Activated CD4-positive, alpha-beta T cell treated with anti-CD3 and anti-CD28 coated beads for 36 hours (primary cell): ENCODE results near the gene SHANK3. TPM values are rescaled to one million over a fixed set of nuclear protein-coding genes. Genes with fewer than 3 reads are reported as not detected.

Experiments used
- ATAC-seq: fragments of 200-7000 bp; cut with Tn5 transposase; one replicate; pipeline ENCODE4 v1.10.0; 2021; ENCODE audit warnings: mild to moderate bottlenecking, moderate library complexity
- CTCF ChIA-PET: fragments of 350-600 bp; sonication (Branson Sonifier 250); formaldehyde crosslinking; loops from one replicate; lab custom pipeline; 2021; ENCODE audit warnings: antibody characterized with exemption; lab: Charles Lee
- POLR2A ChIA-PET: fragments of 350-600 bp; sonication (Branson Sonifier 250); formaldehyde crosslinking; loops from one replicate; lab custom pipeline; 2021; ENCODE audit warnings: antibody characterized with exemption, inconsistent platforms; lab: Charles Lee
- DNase-seq: peaks from one replicate; pipeline ENCODE4 v3.0.0-alpha.2; 2020
- H3K27ac Mint-ChIP-seq: one replicate; pipeline ENCODE4 v1.8.0; 2021; ENCODE audit warnings: mixed read lengths
- H3K27me3 Mint-ChIP-seq: one replicate; pipeline ENCODE4 v1.8.0; 2021; ENCODE audit warnings: mixed read lengths
- H3K36me3 Mint-ChIP-seq: one replicate; pipeline ENCODE4 v1.8.0; 2021; ENCODE audit warnings: low read depth, mixed read lengths
- H3K4me1 Mint-ChIP-seq: one replicate; pipeline ENCODE4 v1.8.0; 2021; ENCODE audit warnings: mixed read lengths
- H3K4me3 Mint-ChIP-seq: one replicate; pipeline ENCODE4 v1.8.0; 2021; ENCODE audit warnings: mild to moderate bottlenecking, moderate library complexity, mixed read lengths
- H3K9me3 Mint-ChIP-seq: one replicate; pipeline ENCODE4 v1.8.0; 2021; ENCODE audit warnings: low read depth, mixed read lengths
- intact Hi-C, 2 experiments: fragments of 100-400 bp; cut with DNase I in 1 of 2; cut with micrococcal nuclease in 1 of 2; formaldehyde crosslinking; loops; one replicate each; pipeline versions ENCODE4 v1.14.2 to v1.15.1; 2022 to 2024; cut with DNase I, micrococcal nuclease
- total RNA-seq, 2 experiments: library from RNA; stranded (reverse); gene quantifications; one replicate each; pipeline ENCODE4 v1.2.3, GENCODE V29; 2021

The SHANK3 gene
- total RNA-seq, 2 experiments from 2014 or later = 0.14 to 0.16 TPM

DNA sequence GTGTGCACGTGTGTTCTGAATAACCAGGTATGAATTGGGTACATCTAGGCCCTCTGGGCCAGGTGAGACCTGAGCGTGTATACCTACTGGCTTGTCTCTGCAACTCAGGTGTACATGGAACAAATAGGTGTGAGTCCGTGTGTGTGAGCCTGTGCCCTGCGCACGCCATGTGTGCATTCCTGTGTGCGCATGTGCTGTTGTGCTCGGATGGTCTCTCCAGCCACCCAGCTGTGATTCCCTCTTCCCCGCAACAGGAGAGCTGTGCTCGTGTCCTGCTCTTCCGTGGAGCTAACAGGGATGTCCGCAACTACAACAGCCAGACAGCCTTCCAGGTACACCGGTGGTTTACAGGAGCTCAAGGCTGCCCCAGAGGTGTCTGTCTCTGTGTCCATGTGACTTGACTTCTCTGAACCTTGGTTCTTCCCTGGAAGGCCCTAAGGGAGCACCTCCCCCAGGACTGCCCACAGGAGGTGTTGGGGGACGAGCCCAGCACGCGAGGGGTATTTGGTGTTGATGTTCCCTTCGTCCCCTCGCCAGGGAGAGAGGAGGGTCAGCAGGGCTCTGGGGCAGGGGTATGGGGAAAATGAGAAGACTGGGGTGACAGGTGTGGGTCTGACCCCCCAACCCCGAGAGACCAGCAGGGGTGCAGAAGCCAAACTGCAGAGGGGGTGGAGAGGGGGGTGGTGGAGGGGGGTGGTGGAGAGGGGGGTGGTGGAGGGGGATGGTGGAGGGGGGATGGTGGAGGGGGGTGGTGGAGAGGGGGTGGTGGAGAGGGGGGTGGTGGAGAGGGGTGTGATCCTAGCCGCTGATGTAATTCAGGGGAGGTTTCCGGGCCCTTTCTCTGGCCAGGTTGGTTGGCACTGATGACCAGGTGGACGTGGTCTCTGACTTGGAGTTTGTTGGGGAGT lies 10.7 kb downstream of the SHANK3 start:
- peaks cover 2% of the 10 kb centered on the region for H3K27me3 Mint-ChIP-seq

DNA sequence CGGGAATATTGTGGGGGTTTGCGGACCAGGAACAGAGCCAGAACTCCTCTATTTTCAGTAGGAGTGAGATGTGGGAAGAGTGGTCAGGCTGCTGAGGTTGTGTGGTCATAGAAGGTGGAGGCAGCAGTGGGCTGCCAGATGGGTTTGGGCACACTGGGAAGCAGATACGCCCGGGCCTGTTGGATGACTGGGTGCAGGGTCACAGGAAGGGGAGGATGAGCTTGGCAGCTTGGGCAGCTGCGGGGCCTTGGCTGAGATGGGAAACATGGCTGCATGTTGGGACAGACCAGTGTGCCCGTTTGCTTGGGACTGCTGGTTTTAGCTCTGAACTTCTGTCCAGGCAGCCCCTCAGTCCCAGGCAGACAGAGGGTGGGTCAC lies 11.4 kb downstream of the SHANK3 start:
- Mint-ChIP-seq H3K4me3 (no peak overlapping the region), H3K27ac (no peak overlapping the region), H3K27me3 (peaks cover 2% of the 10 kb centered on the region), H3K4me1 (no peaks in the 10 kb centered on the region), H3K9me3 (no peaks in the 10 kb centered on the region), H3K36me3 (no peaks in the 10 kb centered on the region)
- ChIA-PET POLR2A (interaction anchor here (0.6 kb wide), 1 partner anchor 156 kb away, joined by 3 read pairs; no protein-coding TSS in a partner anchor), CTCF (interaction anchor here (0.7 kb wide), 1 partner anchor 19 kb away, joined by 3 read pairs; no protein-coding TSS in a partner anchor)
- ATAC-seq (no peak), DNase-seq (no peak)
- intact Hi-C loops = no loop called here

More for the DNA sequence above, 10.7 kb downstream of the SHANK3 start:
- ChIA-PET POLR2A (interaction anchor here (0.6 kb wide), 1 partner anchor 155 kb away, joined by 3 read pairs; no protein-coding TSS in a partner anchor), CTCF (no interaction called here)
- no peak overlapping the region for H3K4me3 Mint-ChIP-seq
- DNase-seq (no peak), ATAC-seq (no peak)
- no peak overlapping the region for H3K27ac Mint-ChIP-seq
- H3K9me3 Mint-ChIP-seq = no peaks in the 10 kb centered on the region
- H3K4me1 Mint-ChIP-seq = no peaks in the 10 kb centered on the region
- H3K36me3 Mint-ChIP-seq = no peaks in the 10 kb centered on the region
- intact Hi-C loops = no loop called here

DNA sequence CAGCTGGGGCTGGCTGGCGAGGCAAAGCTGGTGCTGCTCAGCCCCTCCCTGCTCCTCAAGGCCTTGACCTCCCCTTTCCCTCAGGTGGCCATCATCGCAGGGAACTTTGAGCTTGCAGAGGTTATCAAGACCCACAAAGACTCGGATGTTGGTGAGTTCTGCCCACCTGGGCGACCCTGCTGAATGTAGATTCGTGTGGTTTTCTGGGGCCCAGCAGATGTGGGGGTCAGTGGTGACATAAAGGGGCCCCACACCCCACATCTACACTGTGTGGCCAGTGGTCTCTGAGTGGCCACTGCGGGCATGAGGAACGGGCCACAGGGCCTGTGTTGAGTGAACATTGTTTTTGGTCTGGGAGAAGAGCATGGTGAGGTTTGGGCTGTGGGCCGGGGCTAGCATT lies 11.9 kb downstream of the SHANK3 start:
- CTCF ChIA-PET = interaction anchor here (0.6 to 1.0 kb wide), 3 partner anchors 19 to 127 kb away, joined by 3 read pairs; no protein-coding TSS in a partner anchor
- DNase-seq = no peak
- H3K27me3 Mint-ChIP-seq = peaks cover 2% of the 10 kb centered on the region
- ATAC-seq = no peak
- H3K9me3 Mint-ChIP-seq = no peaks in the 10 kb centered on the region
- no peak overlapping the region for H3K4me3 Mint-ChIP-seq
- no peak overlapping the region for H3K27ac Mint-ChIP-seq
- intact Hi-C loops = no loop called here
- POLR2A ChIA-PET = no interaction called here
- no peaks in the 10 kb centered on the region for H3K36me3 Mint-ChIP-seq
- no peaks in the 10 kb centered on the region for H3K4me1 Mint-ChIP-seq

DNA sequence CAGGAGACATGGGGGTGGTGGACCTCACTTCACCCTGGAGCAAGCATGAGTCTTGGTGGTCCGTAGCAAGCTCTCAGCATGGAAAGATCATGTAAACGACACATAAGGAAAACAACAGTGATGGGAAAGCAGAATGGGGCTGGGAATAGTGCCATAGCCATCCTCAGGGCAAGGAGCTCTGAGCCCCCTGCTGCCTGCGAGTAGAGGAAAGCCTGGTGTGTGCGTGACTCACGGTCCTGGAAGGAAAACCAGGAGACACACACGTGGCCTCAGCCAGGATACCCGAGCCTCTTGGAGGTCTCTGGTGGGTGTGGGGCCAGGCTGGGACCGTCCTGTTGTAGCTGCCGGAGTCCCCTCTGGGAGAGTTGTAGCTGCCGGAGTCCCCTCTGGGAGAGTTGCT lies 12.4 kb downstream of the SHANK3 start:
- DNase-seq = no peak
- Mint-ChIP-seq H3K27ac (no peak overlapping the region), H3K4me1 (no peaks in the 10 kb centered on the region), H3K36me3 (no peaks in the 10 kb centered on the region), H3K9me3 (no peaks in the 10 kb centered on the region), H3K27me3 (peaks cover 2% of the 10 kb centered on the region), H3K4me3 (no peak overlapping the region)
- no peak for ATAC-seq
- ChIA-PET CTCF (interaction anchor here (0.6 to 1.0 kb wide), 2 partner anchors 40 to 127 kb away, joined by 3 read pairs; no protein-coding TSS in a partner anchor), POLR2A (no interaction called here)
- intact Hi-C loops = no loop called here

DNA sequence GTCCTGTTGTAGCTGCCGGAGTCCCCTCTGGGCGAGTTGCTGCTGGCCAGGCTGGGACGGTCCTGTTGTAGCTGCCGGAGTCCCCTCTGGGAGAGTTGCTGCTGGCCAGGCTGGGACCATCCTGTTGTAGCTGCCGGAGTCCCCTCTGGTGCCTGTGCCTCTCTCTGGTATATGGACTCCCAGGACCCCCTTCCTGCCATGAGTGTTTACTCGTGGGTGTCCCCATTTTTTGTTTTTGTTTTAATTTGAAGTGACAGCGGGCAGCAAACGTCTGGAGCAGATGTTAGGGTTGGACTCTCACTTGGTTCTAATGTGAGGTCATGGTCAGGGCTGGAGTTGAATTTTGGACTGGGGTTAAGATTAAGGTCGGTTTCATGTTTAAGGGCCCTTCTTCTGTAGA lies 14.2 kb downstream of the SHANK3 start:
- intact Hi-C loops = no loop called here
- Mint-ChIP-seq H3K36me3 (no peaks in the 10 kb centered on the region), H3K4me3 (no peak overlapping the region), H3K27me3 (peaks cover 2% of the 10 kb centered on the region), H3K4me1 (peaks cover 3% of the 10 kb centered on the region), H3K27ac (no peak overlapping the region), H3K9me3 (peaks cover under 1% of the 10 kb centered on the region)
- CTCF ChIA-PET = no interaction called here
- DNase-seq (no peak), ATAC-seq (no peak)
- POLR2A ChIA-PET = no interaction called here

DNA sequence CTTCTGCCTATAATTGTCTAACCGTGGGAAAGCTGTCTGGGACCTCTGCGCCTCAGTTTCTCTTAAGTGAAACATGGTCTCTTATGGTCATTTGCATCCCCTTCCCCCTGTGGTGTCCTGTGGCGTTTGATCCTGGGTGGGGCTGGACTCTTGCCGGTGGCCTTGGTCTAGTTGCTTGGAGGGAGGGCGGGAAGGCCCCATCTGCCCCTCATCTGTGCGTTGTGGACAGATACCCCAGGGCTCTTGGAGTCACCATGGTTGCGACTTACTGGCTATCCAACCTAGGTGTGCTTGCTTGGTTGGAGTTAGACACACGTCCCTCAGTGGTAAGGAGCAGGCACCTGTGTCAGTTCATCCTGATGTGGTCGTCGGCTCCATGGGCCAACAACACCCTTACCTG lies 15.2 kb downstream of the SHANK3 start:
- intact Hi-C loops = no loop called here
- no peak overlapping the region for H3K4me3 Mint-ChIP-seq
- H3K27ac Mint-ChIP-seq = no peak overlapping the region
- ChIA-PET CTCF (no interaction called here), POLR2A (no interaction called here)
- H3K4me1 Mint-ChIP-seq = peaks cover 5% of the 10 kb centered on the region
- H3K36me3 Mint-ChIP-seq = no peaks in the 10 kb centered on the region
- H3K27me3 Mint-ChIP-seq = peaks cover 2% of the 10 kb centered on the region
- no peak for DNase-seq
- H3K9me3 Mint-ChIP-seq = peaks cover 2% of the 10 kb centered on the region
- no peak for ATAC-seq

DNA sequence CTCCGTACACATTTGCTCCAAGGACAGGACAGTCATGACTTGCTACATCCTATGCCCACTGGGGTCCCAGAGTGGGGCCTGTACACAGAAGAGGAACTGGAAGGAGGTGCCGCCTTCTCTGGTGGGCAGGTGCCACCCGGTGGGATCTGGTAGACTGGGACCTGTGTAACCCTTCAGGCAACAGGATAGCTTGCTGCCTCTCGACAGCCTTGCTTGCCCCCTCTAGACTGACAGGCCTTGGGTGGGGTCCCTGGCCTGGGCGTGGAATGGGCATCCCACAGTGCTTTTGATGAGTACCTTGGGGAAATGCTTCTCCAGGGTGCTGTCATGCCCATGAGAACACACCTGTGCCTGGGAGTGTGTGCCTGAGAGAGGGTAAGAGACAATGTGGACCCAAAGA lies 15.8 kb downstream of the SHANK3 start:
- no peak for DNase-seq
- Mint-ChIP-seq H3K4me3 (no peak overlapping the region), H3K4me1 (peaks cover 5% of the 10 kb centered on the region), H3K36me3 (no peaks in the 10 kb centered on the region), H3K9me3 (peaks cover 2% of the 10 kb centered on the region), H3K27me3 (peaks cover 4% of the 10 kb centered on the region), H3K27ac (no peak overlapping the region)
- ChIA-PET CTCF (no interaction called here), POLR2A (no interaction called here)
- no peak for ATAC-seq
- intact Hi-C loops = no loop called here

DNA sequence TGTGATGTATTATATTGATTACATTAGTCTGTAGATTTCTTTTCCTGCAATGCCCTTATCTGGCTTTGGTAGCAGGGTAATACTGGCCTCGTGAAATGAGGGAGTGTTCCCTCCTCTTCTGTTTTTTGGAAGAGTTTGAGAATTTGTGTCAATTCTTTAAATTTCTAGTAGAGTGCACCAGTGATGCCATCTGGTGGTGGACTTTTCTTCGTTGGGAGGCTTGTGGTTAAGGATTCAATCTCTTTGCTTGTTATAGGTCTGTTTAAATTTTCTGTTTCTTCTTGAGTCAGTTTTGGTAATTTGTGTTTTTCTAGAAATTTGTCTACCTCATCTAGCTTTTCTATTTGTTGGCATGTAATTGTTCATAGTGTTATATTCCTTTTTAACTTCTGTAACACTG lies 18.9 kb downstream of the SHANK3 start:
- H3K36me3 Mint-ChIP-seq = no peaks in the 10 kb centered on the region

DNA sequence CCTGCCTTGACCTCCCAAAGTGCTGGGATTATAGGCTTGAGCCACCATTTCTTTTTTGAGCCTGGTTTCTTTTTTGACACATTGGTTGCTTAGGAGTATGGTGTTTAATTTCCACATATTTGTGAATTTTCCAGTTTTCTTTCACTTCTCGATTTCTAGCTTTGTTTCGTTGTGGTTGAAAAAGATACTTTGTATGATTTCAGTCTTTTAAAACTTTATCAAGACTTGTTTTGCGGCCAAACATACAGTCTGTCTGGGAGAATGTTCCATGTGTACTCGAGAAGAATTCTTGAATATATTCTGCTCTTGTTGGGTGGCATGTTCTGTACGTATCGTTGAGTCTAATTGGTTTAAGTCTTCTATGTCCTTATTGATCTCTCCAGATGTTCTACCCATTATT lies 20.8 kb downstream of the SHANK3 start:
- H3K4me3 Mint-ChIP-seq = no peak overlapping the region
- ChIA-PET CTCF (no interaction called here), POLR2A (no interaction called here)
- peaks cover 2% of the 10 kb centered on the region for H3K9me3 Mint-ChIP-seq
- ATAC-seq = no peak
- H3K27me3 Mint-ChIP-seq = peaks cover 2% of the 10 kb centered on the region
- peaks cover 5% of the 10 kb centered on the region for H3K4me1 Mint-ChIP-seq
- H3K36me3 Mint-ChIP-seq = no peaks in the 10 kb centered on the region
- intact Hi-C loops = loop anchor here (5.0 kb wide), 2 partner anchors 71 to 111 kb away; partner anchors contain the start of gene CHKB (in 1 of the 2)
- no peak overlapping the region for H3K27ac Mint-ChIP-seq
- no peak for DNase-seq

More for the DNA sequence above, 18.9 kb downstream of the SHANK3 start:
- peak; percentile 67 for DNase-seq
- intact Hi-C loops = loop anchor here (1.0 to 5.0 kb wide), 5 partner anchors 63 to 165 kb away; partner anchors contain the start of genes ARSA (in 1 of the 2) and CHKB (in 1 of the 2)
- ChIA-PET CTCF (interaction anchor here (0.8 to 1.8 kb wide), 6 partner anchors 15 to 449 kb away, joined by 3 to 5 read pairs (median 4); partner anchors contain the start of genes KLHDC7B and SHANK3), POLR2A (interaction anchor here (0.6 kb wide), 1 partner anchor 54 kb away, joined by 6 read pairs; no protein-coding TSS in a partner anchor)
- Mint-ChIP-seq H3K4me1 (peaks cover 5% of the 10 kb centered on the region), H3K27ac (no peak overlapping the region), H3K4me3 (no peak overlapping the region), H3K9me3 (peaks cover 2% of the 10 kb centered on the region), H3K27me3 (peaks cover 4% of the 10 kb centered on the region)
- ATAC-seq = peak; percentile 36

DNA sequence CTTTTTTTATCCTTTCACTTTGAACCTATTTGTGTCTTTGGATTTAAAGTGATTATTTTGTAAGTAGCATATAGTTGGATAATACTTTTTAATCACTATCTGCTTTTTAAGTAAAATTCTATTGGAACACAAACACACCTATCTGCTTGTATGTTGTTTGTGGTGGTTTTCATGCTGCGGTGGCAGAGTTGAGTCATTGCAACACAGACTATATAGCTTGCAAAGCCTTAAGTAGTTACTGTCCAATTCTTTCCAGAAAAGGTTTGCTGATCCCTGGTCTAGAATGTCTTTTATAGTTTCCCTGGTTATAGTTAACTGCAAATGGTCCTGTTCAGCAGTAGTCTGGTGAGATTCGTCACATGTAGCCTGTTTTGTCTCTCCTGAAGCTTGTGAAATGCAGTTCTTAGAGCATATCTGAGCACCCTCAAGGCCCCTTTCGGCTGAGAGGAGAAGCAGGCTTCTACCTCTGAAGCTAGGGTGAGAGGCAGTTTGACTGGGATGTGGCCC lies 21.5 kb downstream of the SHANK3 start:
- Mint-ChIP-seq H3K27ac (no peak overlapping the region), H3K9me3 (peaks cover 2% of the 10 kb centered on the region), H3K36me3 (no peaks in the 10 kb centered on the region), H3K4me3 (no peak overlapping the region), H3K27me3 (peaks cover 4% of the 10 kb centered on the region), H3K4me1 (peaks cover 5% of the 10 kb centered on the region)
- CTCF ChIA-PET = no interaction called here
- intact Hi-C loops = loop anchor here (5.0 kb wide), 2 partner anchors 72 to 112 kb away; partner anchors contain the start of gene CHKB (in 1 of the 2)
- no peak for ATAC-seq
- POLR2A ChIA-PET = no interaction called here
- DNase-seq = peak; percentile 16

DNA sequence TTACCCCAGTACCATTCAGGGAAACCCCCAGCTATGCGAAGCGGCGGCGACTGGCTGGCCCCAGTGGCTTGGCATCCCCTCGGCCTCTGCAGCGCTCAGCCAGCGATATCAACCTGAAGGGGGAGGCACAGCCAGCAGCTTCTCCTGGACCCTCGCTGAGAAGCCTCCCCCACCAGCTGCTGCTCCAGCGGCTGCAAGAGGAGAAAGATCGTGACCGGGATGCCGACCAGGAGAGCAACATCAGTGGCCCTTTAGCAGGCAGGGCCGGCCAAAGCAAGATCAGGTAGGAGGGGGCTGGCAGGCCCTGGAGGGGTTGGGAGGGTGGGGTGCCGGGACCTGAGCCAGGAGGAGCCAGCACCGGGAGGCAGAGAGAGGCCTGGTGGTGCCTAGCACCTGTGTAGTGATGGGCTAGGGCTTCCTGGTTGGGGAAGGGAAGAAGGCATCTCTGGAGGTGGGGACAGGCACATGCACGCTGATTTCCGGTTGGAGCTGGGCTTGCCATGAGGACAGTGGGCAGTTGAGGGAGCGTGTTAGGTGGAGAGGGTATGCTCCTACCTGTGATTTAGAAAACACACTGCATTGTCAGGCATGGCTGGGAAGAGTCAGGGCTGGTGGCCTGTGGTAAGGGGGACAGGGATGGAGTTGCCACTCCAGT lies 22.3 kb downstream of the SHANK3 start:
- no peak for ATAC-seq
- H3K9me3 Mint-ChIP-seq = peaks cover 2% of the 10 kb centered on the region
- H3K27me3 Mint-ChIP-seq = peaks cover 4% of the 10 kb centered on the region
- H3K4me1 Mint-ChIP-seq = peaks cover 5% of the 10 kb centered on the region
- H3K36me3 Mint-ChIP-seq = no peaks in the 10 kb centered on the region
- POLR2A ChIA-PET = no interaction called here
- no peak overlapping the region for H3K27ac Mint-ChIP-seq
- H3K4me3 Mint-ChIP-seq = no peak overlapping the region
- CTCF ChIA-PET = no interaction called here
- DNase-seq = no peak
- intact Hi-C loops = loop anchor here (5.0 kb wide), 2 partner anchors 73 to 113 kb away; partner anchors contain the start of gene CHKB (in 1 of the 2)
